ENCODE results near the gene MOSPD2.

The MOSPD2 gene

GRCh38 chrX:14875624-14876023 is 2.4 kb downstream of the MOSPD2 start:
- no peak for DNase-seq (ENCODE audit: low read depth)
- H3K4me3 ChIP-seq (ENCODE audit: low read depth, low read length) = no peak overlapping the region
- no peak for TF ChIP-seq CTCF (IDR thresholded peaks at IDR 0.05; ENCODE audit: low read depth, low read length, missing control alignments)

GRCh38 chrX:14883826-14884225 is 10.6 kb downstream of the MOSPD2 start:
- no peak for TF ChIP-seq CTCF (IDR thresholded peaks at IDR 0.05; ENCODE audit: low read depth, low read length, missing control alignments)
- no peak for DNase-seq (ENCODE audit: low read depth)
- no peak overlapping the region for H3K4me3 ChIP-seq (ENCODE audit: low read depth, low read length)

- H3K4me3 ChIP-seq (ENCODE audit: low read depth, low read length) = no peak overlapping the region
- no peak for TF ChIP-seq CTCF (IDR thresholded peaks at IDR 0.05; ENCODE audit: low read depth, low read length, missing control alignments)
- DNase-seq (ENCODE audit: low read depth) = no peak
These were observed 11.5 kb downstream of the MOSPD2 start for GRCh38 chrX:14884714-14885113.

- TF ChIP-seq CTCF (IDR thresholded peaks at IDR 0.05; ENCODE audit: low read depth, low read length, missing control alignments) = no peak
- no peak for DNase-seq (ENCODE audit: low read depth)
These were observed 13.0 kb downstream of the MOSPD2 start for GRCh38 chrX:14886252-14886651.

GRCh38 chrX:14896273-14896672 is 23.1 kb downstream of the MOSPD2 start:
- no peak overlapping the region for H3K4me3 ChIP-seq (ENCODE audit: low read depth, low read length)
- no peak for TF ChIP-seq CTCF (IDR thresholded peaks at IDR 0.05; ENCODE audit: low read depth, low read length, missing control alignments)
- no peak for DNase-seq (ENCODE audit: low read depth)

More at GRCh38 chrX:14886252-14886651, 13.0 kb downstream of the MOSPD2 start:
- no peak overlapping the region for H3K4me3 ChIP-seq (ENCODE audit: low read depth, low read length)

- H3K4me3 ChIP-seq (ENCODE audit: low read depth, low read length) = no peak overlapping the region
- DNase-seq (ENCODE audit: low read depth) = no peak
- TF ChIP-seq CTCF (IDR thresholded peaks at IDR 0.05; ENCODE audit: low read depth, low read length, missing control alignments) = no peak
These were observed 23.8 kb downstream of the MOSPD2 start for GRCh38 chrX:14897042-14897441.

GRCh38 chrX:14899607-14900006 is 26.4 kb downstream of the MOSPD2 start:
- no peak for DNase-seq (ENCODE audit: low read depth)
- TF ChIP-seq CTCF (IDR thresholded peaks at IDR 0.05; ENCODE audit: low read depth, low read length, missing control alignments) = no peak

More at GRCh38 chrX:14899607-14900006, 26.4 kb downstream of the MOSPD2 start:
- H3K4me3 ChIP-seq (ENCODE audit: low read depth, low read length) = no peak overlapping the region

Measured in GM12864 (cell line).